Skeletal muscle satellite cell (primary cell): ENCODE results near the gene SREBF1. TPM values are rescaled to one million over a fixed set of nuclear protein-coding genes. Genes with fewer than 3 reads are reported as not detected.

ENCODE experiments used
- H3K27me3 ChIP-seq: 2 replicates; pipeline ENCODE4 v1.7.0; 2013; ENCODE audit warnings: low read length; ENCODE audit not compliant: control insufficient read depth, insufficient read depth
- H3K36me3 ChIP-seq: 2 replicates; pipeline ENCODE4 v1.7.0; 2013; ENCODE audit warnings: mild to moderate bottlenecking, control low read depth, low read length; ENCODE audit not compliant: insufficient read depth
- H3K4me1 ChIP-seq: 2 replicates; pipeline ENCODE4 v1.7.0; 2013; ENCODE audit warnings: low read length; ENCODE audit not compliant: control insufficient read depth, insufficient read depth
- H3K4me2 ChIP-seq: 2 replicates; pipeline ENCODE4 v1.7.0; 2013; ENCODE audit warnings: mild to moderate bottlenecking, low read length
- H3K4me3 ChIP-seq: 2 replicates; pipeline ENCODE4 v1.7.0; 2013; ENCODE audit warnings: low read length
- H3K9ac ChIP-seq: 2 replicates; pipeline ENCODE4 v1.7.0; 2013; ENCODE audit warnings: mild to moderate bottlenecking, low read depth, low read length, moderate library complexity
- H3K9me3 ChIP-seq: replicated peaks from 2 replicates; pipeline ENCODE4 v1.7.0; 2013; ENCODE audit warnings: mild to moderate bottlenecking, control low read depth, low read length
- total RNA-seq: library from RNA; depleted of rRNA; stranded (reverse); fragments of >200 nt; gene quantifications from 2 replicates; pipeline ENCODE4 v1.2.3, GENCODE V29; 2012; rRNA removed

The SREBF1 gene
- 76.9 and 114 TPM in 2 replicates for total RNA-seq

- H3K36me3 ChIP-seq, result no peaks in the 10 kb centered on the region
- no peaks in the 10 kb centered on the region for H3K27me3 ChIP-seq
- H3K4me1 ChIP-seq, result peaks cover 55% of the 10 kb centered on the region
- H3K4me3 ChIP-seq, result peak within 1 kb of the TSS; percentile 99
- H3K9me3 ChIP-seq, result no peaks in the 10 kb centered on the region
- peak within 1 kb of the TSS; percentile 99 for H3K4me2 ChIP-seq
- H3K9ac ChIP-seq, result peak within 1 kb of the TSS; percentile 96
These were observed at the start of gene SREBF1 for GRCh38 chr17:17836818-17837379. Gene SREBF1 (minus strand): TSS chr17:17836986. CDS start chr17:17836817, 169 bp downstream.

GRCh38 chr17:17886226-17886625 lies 49.4 kb upstream of the SREBF1 start:
- H3K27me3 ChIP-seq, result no peaks in the 10 kb centered on the region
- H3K9ac ChIP-seq, result no peak overlapping the region
- no peaks in the 10 kb centered on the region for H3K9me3 ChIP-seq
- no peak overlapping the region for H3K4me3 ChIP-seq
- H3K36me3 ChIP-seq, result peaks cover 37% of the 10 kb centered on the region
- no peak overlapping the region for H3K4me2 ChIP-seq
- H3K4me1 ChIP-seq, result no peaks in the 10 kb centered on the region

GRCh38 chr17:17884391-17885357 lies 47.9 kb upstream of the SREBF1 start:
- Histone ChIP-seq H3K9me3 (no peaks in the 10 kb centered on the region), H3K4me2 (no peak overlapping the region), H3K4me1 (no peaks in the 10 kb centered on the region), H3K27me3 (no peaks in the 10 kb centered on the region), H3K9ac (no peak overlapping the region), H3K4me3 (no peak overlapping the region), H3K36me3 (peaks cover 51% of the 10 kb centered on the region)

GRCh38 chr17:17883801-17884200 lies 47.0 kb upstream of the SREBF1 start:
- H3K36me3 ChIP-seq, result peaks cover 55% of the 10 kb centered on the region
- no peaks in the 10 kb centered on the region for H3K27me3 ChIP-seq
- H3K4me2 ChIP-seq, result no peak overlapping the region
- H3K4me1 ChIP-seq, result no peaks in the 10 kb centered on the region
- H3K9me3 ChIP-seq, result no peaks in the 10 kb centered on the region
- no peak overlapping the region for H3K4me3 ChIP-seq
- H3K9ac ChIP-seq, result no peak overlapping the region

GRCh38 chr17:17882082-17882581 lies 45.3 kb upstream of the SREBF1 start:
- Histone ChIP-seq H3K27me3 (no peaks in the 10 kb centered on the region), H3K4me3 (no peak overlapping the region), H3K4me1 (peaks cover 13% of the 10 kb centered on the region), H3K4me2 (no peak overlapping the region), H3K36me3 (peaks cover 68% of the 10 kb centered on the region), H3K9me3 (no peaks in the 10 kb centered on the region), H3K9ac (no peak overlapping the region)

GRCh38 chr17:17880577-17881196 lies 43.9 kb upstream of the SREBF1 start:
- H3K36me3 ChIP-seq, result peaks cover 82% of the 10 kb centered on the region
- H3K27me3 ChIP-seq, result no peaks in the 10 kb centered on the region
- no peak overlapping the region for H3K4me3 ChIP-seq
- peaks cover 19% of the 10 kb centered on the region for H3K4me1 ChIP-seq
- H3K9me3 ChIP-seq, result no peaks in the 10 kb centered on the region
- H3K9ac ChIP-seq, result no peak overlapping the region
- no peak overlapping the region for H3K4me2 ChIP-seq

- peak overlapping the region; percentile 46 for H3K4me2 ChIP-seq
- no peaks in the 10 kb centered on the region for H3K9me3 ChIP-seq
- peaks cover 22% of the 10 kb centered on the region for H3K4me1 ChIP-seq
- no peak overlapping the region for H3K9ac ChIP-seq
- H3K4me3 ChIP-seq, result no peak overlapping the region
- H3K36me3 ChIP-seq, result peaks cover 74% of the 10 kb centered on the region
- H3K27me3 ChIP-seq, result no peaks in the 10 kb centered on the region
These were observed 41.0 kb upstream of the SREBF1 start for GRCh38 chr17:17877529-17878358.

GRCh38 chr17:17876959-17877528 lies 40.3 kb upstream of the SREBF1 start:
- Histone ChIP-seq H3K4me2 (peak overlapping the region; percentile 46), H3K36me3 (peaks cover 67% of the 10 kb centered on the region), H3K27me3 (no peaks in the 10 kb centered on the region), H3K4me3 (no peak overlapping the region), H3K4me1 (peaks cover 22% of the 10 kb centered on the region), H3K9me3 (no peaks in the 10 kb centered on the region), H3K9ac (no peak overlapping the region)

GRCh38 chr17:17874478-17874877 lies 37.7 kb upstream of the SREBF1 start:
- Histone ChIP-seq H3K9ac (no peak overlapping the region), H3K9me3 (no peaks in the 10 kb centered on the region), H3K4me3 (no peak overlapping the region), H3K4me2 (no peak overlapping the region), H3K4me1 (peaks cover 22% of the 10 kb centered on the region), H3K36me3 (peaks cover 54% of the 10 kb centered on the region), H3K27me3 (no peaks in the 10 kb centered on the region)

- Histone ChIP-seq H3K27me3 (no peaks in the 10 kb centered on the region), H3K9ac (no peak overlapping the region), H3K4me1 (peaks cover 22% of the 10 kb centered on the region), H3K4me3 (no peak overlapping the region), H3K9me3 (no peaks in the 10 kb centered on the region), H3K36me3 (peaks cover 51% of the 10 kb centered on the region), H3K4me2 (no peak overlapping the region)
These were observed 36.7 kb upstream of the SREBF1 start for GRCh38 chr17:17873450-17873991.
